ENCODE results near the gene ESYT3.

DNA sequence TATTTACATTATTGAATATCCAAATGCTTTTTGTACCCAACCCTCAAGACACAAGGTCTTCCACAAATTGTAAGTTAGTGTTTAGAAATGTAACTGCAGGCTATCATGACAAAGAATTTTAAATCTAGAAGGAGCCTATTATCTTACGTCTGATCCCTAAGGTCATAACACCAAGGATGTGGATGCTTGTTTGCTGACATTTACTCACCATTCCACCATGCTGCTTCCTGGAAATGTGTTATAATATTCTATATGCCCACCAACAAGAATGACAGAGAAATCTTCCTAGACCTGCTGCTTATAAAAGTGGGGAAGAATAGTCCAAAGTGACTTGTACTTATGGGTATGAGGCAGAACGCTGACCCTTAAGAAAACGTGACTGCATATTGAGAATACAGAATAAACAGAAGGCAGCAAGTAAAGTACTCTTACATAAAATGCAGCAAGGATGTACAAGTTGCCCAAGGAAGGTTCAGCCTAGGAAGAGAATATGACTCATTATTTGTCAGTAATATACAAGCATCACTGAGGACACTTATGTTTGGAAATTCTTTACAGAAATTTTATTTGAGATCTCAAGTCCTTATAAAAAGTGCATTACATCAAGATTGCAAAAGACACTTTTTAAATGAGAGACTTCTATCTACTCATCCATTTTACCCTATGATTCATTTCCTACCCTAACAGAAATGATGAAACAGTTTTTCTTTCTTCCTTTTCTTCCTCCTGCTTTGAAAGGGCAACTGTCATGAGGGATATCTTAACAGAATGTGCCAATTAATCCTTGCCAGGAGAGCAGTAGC is 59.6 kb downstream of the ESYT3 start:
- TF ChIP-seq CTCF (IDR thresholded peaks at IDR 0.05; ENCODE audit: low read depth, low read length), result no peak
- TF ChIP-seq EZH2phosphoT487 (IDR thresholded peaks at IDR 0.05; ENCODE audit: low read depth), result no peak

Measured in OCI-LY3 (cell line).